Medulla oblongata (tissue), 1 donor: Measurements from ENCODE around the gene MIOS.

Experiments used
- DNase-seq: peaks from one replicate; pipeline ENCODE4 v3.0.0-alpha.2; 2015; ENCODE audit errors: extremely low spot score

The MIOS gene

DNA sequence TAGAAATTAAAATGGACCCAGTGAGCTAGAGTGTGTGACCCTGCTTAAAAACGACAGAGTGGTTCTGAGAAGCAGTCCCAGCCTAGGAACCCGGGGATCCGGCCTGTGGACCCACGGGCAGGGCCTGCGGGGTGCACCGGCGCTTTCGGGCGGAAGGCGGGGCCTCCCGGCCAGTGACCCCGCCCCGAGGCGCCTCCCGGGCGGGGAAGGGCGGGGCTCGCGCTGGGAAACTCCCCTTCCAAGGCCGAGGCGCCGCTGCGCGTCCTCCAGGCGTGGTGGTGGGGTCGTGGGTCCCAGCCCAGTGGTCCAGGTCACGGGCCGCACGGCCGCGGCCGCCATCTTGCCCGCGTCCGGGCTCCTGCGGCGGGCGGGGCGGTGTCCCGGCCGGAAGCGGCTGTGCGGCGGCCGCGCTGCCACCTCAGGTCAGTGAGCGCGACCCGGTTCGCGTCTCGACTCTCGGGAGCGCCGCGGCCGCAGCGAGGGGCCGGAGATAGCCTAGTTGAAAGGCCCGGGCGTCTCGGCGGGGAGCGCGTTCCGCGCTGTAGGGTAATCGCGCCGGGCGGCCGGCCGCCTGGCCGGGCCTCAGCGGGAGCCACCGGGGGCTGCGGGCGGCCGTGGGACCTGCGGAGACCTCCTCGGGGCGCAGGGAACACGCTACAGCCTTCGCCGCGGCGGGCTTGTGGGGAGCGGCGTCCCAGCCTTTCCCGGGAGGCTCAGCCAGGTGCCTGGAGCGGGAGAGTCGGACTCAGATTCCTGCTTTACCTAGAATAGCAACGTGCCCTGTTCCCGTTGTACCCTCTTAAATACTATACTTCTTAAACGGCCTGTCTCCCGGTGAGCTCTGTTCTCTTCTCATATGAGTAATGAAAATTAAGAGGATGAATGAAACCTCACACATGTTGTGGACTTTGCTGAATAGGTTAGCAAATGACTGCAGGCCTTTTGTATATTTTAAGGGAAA is at the start of gene MIOS:
TSS of gene MIOS (plus strand) at position 234 of the 961 bp plus-strand sequence. CDS start 5,592 bp downstream, outside the sequence.
- peak; percentile 88 for DNase-seq

- no peak for DNase-seq
These were observed 48.9 kb upstream of the MIOS start for GRCh38 chr7:7517754-7518153.

- DNase-seq: no peak
These were observed 47.6 kb upstream of the MIOS start for GRCh38 chr7:7519056-7519455.

DNA sequence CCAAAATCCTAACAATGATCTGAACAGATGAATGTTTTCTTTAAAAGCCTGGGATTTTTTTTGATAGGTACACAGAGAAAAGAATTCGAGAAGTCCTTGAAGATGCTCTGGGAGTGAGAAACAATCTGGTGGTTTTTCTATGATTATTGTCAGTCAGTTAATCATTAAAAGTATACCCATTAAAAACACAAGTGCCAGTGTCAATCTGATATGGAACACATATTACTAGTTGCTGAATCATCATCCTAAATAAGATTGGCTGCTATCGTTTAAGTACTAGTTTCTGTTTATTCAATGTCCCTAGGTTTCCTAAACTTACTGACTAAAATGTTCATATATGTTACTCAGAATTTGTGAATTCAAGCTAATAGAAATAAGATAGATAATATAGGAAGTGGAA is 47.2 kb upstream of the MIOS start:
- no peak for DNase-seq

- DNase-seq: no peak
These were observed 45.4 kb upstream of the MIOS start for GRCh38 chr7:7521259-7521658.

DNA sequence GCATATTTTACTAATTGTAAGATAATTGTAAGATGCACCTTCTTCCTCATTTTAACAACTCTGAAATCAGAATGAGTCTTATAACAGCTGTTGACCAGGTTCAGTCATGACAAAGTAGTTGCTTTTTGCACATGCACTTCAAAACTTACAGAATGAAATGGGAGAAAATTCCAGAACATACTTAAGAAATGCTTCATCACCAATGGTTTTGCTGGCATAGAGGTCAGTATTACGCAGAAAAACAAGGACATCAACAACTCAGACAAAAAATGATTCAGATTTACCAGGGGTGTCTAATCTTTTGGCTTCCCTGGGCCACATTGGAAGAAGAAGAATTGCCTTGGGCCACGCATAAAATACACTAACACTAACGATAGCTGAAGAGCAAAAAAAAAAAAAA is 44.3 kb upstream of the MIOS start:
- no peak for DNase-seq

DNA sequence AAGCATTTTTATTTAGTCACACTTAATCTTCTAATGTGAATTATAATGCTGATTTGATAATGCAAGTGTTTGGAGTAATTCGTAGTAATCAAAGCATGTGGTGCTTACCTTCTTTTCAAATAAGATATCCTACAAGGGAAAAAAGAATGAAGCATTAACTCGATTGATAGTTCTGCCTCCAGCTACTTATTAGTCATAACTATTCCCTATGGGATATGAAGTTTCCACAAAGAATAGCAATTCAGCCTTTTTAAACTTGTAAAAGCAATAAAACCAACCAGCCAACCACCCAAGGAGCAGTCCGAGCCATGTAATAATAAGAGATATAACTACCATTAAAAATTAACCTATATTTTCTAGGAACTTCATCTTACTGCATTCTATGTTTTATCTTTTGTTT is 42.6 kb upstream of the MIOS start:
- DNase-seq: no peak

DNA sequence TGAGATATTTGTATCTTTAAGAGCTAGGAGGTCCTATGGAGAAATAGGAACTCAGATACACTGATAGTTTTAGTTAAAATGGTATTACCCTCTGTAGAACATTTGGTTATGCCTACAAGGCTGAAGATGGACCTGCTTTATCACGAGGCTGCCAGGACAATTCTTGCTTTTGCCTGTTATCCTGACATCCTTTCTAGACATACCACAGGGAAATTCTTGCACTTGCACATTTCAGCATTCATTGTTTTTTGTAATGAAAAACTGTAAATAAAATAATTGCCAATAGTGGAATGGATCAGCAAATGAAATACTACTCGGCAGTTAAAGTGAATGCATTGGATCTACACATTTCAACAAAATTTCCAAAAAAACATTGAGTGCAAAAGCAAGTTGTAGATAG is 40.7 kb upstream of the MIOS start:
- no peak for DNase-seq

GRCh38 chr7:7527047-7527446 is 39.6 kb upstream of the MIOS start:
- DNase-seq: no peak

GRCh38 chr7:7529328-7529727 is 37.4 kb upstream of the MIOS start:
- DNase-seq: no peak

DNA sequence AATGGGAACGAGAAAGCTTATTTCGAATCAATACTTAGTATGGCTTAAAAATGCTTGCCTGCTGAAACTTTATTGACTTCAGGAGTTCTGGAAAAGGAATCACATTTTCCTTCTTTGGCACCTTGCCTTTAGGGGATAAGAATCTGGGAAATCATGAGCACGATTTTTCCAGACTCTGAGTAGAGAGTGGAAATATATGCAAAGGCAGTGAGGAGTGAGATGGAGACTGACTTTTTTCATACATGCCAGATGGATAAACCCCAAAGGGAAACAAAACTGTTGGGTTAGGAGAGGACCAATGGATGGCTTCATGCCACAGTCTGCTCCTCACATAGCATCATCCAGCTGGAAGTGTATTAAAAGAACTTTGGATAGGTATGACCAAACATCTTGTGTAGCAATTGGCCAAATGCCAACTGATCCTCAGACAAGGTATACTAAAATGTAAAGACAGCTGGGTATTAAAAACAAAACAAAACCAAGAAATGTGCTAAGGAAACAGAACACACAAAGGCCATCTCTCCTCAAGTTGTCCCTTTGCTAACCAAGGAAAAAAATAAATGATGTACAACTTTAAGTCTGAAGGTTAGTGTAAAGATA is 32.8 kb upstream of the MIOS start:
- no peak for DNase-seq

DNA sequence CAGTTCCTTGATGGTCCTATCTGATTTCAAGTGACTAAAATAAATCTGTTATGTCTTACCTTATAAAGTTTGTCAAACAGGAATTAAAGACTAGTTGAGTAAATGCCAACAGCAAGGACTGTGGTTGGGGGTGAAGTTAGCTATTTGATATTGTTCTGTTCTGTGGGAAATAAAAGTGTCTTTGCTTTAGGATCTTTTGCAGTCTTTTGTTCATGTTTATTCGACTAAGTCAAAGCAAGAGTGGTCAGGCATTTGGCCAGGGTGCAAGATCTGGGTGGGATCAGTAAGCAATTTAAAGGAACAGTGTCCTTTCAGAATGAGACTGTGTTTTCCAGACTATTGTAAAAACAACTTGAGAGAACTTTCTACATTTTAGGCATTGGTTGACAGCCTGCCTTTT is 31.0 kb upstream of the MIOS start, which contains the start of gene COL28A1:
TSS of gene COL28A1 (minus strand) at position 183 of the 400 bp plus-strand sequence. CDS start 2,998 bp downstream, outside the sequence.
- no peak for DNase-seq

DNA sequence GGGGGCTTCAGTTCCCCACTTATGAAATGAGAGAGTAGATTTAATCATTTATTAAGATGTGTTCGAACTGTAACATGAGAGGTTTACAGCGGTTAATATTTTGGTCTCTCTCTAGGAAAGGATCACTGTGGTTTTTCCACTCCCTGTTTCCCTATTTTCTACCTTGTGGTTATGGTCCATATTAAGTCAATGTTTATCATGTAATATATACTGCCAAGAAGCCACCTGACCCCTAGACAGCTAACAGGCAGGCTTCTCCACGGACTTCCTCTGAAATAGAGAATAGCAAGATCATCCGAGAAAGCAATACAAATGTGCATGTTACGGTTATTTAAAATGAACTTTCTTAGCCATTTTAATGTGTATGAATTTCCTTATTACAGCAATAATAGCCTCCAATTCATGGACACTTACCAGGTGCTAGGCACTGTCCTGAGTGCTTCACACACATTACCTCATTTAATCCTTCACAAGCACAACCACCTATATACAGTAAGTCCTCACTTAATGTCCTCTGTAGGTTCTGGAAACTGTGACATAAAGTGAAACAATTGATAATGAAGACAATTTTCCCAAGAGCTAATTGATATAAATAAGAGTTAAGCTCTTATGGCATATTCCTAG is 30.2 kb upstream of the MIOS start:
- DNase-seq: no peak

- no peak for DNase-seq
These were observed 29.0 kb upstream of the MIOS start for GRCh38 chr7:7537711-7538110.

DNA sequence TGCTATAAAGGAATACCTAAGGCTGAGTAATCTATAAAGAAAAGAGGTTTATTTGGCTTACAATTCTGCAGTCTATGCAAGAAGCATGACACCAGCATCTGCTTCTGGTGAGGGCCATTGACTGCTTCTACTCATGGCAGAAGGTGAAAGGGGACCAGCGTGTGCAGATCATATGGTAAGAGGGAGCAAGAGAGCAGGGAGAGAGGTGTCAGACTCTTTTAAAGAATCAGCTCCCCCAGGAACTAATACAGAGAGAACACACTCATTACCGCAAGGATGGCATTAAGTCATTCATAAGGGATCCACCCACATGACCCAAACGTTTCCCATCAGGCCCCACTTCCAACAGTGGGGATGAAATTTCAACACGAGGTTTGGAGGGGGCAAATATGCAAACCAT is 27.5 kb upstream of the MIOS start:
- DNase-seq: no peak

- no peak for DNase-seq
These were observed 27.0 kb upstream of the MIOS start for GRCh38 chr7:7539711-7540110.

- no peak for DNase-seq
These were observed 24.3 kb upstream of the MIOS start for GRCh38 chr7:7542251-7542835.

DNA sequence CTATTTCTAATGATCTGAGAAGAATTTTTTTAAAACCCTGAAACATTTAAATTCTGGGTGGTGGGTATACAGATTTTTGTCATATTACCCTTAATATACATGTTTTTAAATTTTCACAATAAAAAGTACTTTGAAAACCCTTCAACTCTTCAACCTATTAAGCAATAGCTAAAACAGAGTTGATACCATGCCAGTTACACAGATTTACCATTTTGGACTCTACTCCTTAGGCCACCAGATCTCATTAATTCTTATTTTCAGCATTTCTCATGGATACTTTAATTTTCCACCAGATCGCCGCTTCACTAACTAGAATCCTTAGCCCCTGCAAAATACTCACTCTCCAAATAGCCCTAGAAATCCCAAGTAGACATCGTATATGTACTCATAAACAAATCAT is 18.3 kb upstream of the MIOS start:
- DNase-seq: no peak

DNA sequence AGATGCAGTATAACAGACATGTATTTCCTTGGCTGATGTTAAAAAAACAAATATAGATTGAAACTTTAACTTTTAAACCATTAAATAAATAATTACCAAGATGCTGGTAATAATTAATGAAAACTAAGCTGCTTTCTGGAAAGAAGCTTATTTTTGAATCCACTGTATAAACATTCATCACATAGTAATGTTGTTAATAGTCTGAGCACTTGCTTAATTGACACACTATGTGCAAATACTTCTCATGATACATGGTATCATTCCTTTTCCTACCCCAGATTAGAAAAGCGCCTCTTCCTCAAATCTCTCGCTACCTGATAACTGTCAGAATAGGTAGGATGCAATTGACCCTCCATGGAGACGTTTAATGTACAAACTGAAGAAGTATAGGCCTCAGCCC is 16.0 kb upstream of the MIOS start:
- DNase-seq: no peak

DNA sequence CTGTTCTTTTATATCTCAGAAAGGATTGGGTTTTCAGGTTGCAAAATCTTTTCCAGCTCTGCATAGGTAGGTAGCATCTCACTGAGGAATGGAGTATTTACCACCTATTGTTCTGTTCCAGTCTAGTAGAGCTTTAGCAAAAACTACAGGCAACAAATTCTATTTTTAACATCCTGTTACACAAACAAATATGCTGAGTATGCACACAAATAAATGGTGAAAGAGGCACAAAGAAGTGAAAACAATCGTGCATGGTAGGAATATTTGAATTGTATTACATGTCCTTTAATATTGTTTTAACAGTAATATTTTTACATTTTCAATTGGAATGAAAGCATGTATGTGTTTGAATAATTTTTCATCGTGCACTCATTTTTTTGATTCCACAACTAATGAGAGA is 14.5 kb upstream of the MIOS start:
- no peak for DNase-seq

DNA sequence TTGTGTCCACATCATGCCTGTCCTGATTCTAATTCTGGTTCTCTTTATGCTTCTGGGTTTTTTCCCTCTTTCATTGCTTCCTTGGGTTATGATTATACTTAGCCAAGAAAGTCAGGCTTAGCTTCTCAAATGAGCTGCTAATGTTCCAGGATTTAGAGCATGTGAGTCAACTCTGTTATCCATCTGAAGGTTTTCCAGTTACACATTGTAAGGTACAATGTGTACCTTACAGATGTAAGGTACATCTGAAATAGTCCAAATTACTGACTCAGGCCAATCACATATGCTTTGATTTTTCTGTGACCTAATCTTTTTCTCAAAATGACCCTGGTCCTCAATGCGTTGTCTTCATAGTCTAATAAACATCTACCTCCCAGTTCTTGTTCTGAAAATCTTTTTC is 13.3 kb upstream of the MIOS start:
- DNase-seq: no peak

- no peak for DNase-seq
These were observed 12.7 kb upstream of the MIOS start for GRCh38 chr7:7554021-7554432.
